ENCODE measurements around the gene GSTK1.
A peak's percentile ranks its signal among the peaks of the same experiment; 100 is the strongest.

Gene GSTK1

DNA sequence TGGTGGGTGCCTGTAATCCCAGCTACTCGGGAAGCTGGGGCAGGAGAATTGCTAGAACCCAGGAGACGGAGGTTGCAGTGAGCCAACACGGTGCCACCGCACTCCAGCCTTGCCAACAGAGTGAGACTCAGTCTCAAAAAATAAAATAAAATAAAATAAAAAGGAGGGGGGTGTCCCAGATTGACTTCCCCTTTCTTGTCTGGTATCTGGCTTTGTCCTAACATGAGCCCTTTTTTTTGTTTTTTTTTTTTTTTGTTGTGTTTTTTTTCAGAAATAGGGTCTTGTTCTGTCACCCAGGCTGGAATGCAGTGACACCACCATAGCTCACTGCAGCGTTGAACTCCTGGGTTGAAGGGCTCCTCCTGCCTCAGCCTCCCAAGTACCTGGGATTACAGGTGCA is 29.6 kb downstream of the GSTK1 start:
- Histone ChIP-seq H3K27me3 (ENCODE audit: insufficient read depth, low read length, poor library complexity, severe bottlenecking) (no peaks in the 10 kb centered on the region), H3K4me1 (ENCODE audit: insufficient read depth, low read length, poor library complexity, severe bottlenecking) (peaks cover 61% of the 10 kb centered on the region), H3K4me2 (ENCODE audit: low read depth, low read length, poor library complexity, severe bottlenecking) (peak overlapping the region; percentile 89), H3K4me3 (ENCODE audit: low read length, poor library complexity, severe bottlenecking) (no peak overlapping the region), H3K36me3 (ENCODE audit: insufficient read depth, low read length) (peaks cover 50% of the 10 kb centered on the region), H3K9me2 (replicated peaks; ENCODE audit: low read depth, low read length) (no peaks in the 10 kb centered on the region), H2AFZ (ENCODE audit: low read length) (no peak overlapping the region), H3K79me2 (ENCODE audit: insufficient read depth, low read length) (peaks cover 91% of the 10 kb centered on the region), H3K9me3 (ENCODE audit: insufficient read depth, low read depth, low read length) (no peaks in the 10 kb centered on the region), H4K20me1 (ENCODE audit: insufficient read depth, low read length, poor library complexity, severe bottlenecking) (peaks cover 65% of the 10 kb centered on the region), H3K9ac (ENCODE audit: low read depth, low read length, poor library complexity, severe bottlenecking) (no peak overlapping the region), H3F3A (ENCODE audit: low read depth) (no peaks in the 10 kb centered on the region)
- TF ChIP-seq EZH2phosphoT487 (IDR thresholded peaks at IDR 0.05; ENCODE audit: borderline replicate concordance) = no peak
- TF ChIP-seq, protein P1, sequence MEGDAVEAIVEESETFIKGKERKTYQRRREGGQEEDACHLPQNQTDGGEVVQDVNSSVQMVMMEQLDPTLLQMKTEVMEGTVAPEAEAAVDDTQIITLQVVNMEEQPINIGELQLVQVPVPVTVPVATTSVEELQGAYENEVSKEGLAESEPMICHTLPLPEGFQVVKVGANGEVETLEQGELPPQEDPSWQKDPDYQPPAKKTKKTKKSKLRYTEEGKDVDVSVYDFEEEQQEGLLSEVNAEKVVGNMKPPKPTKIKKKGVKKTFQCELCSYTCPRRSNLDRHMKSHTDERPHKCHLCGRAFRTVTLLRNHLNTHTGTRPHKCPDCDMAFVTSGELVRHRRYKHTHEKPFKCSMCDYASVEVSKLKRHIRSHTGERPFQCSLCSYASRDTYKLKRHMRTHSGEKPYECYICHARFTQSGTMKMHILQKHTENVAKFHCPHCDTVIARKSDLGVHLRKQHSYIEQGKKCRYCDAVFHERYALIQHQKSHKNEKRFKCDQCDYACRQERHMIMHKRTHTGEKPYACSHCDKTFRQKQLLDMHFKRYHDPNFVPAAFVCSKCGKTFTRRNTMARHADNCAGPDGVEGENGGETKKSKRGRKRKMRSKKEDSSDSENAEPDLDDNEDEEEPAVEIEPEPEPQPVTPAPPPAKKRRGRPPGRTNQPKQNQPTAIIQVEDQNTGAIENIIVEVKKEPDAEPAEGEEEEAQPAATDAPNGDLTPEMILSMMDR (conservative IDR thresholded peaks at IDR 0.05; ENCODE audit: low read length) = no peak

DNA sequence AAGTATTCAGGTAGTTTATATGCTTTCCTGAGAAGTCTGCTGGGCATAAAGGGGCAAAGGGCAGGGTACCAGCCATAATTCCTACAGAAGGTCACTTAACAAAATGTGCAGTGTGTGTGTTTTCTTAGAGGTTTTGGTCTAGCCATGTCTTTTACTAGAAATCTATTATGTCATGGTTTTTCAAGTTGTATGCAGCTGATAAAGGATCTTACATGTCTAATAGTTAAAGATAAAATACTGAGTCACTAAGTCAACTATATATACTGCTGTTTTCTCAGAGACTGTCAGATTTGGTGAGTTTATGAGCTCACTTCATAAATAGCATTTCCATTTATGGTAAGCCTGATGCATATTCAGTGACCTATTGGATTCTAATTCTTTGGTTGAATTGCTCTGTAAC is 32.6 kb downstream of the GSTK1 start:
- Histone ChIP-seq H3K4me2 (ENCODE audit: low read depth, low read length, poor library complexity, severe bottlenecking) (peak overlapping the region; percentile 63), H4K20me1 (ENCODE audit: insufficient read depth, low read length, poor library complexity, severe bottlenecking) (peaks cover 52% of the 10 kb centered on the region), H3K36me3 (ENCODE audit: insufficient read depth, low read length) (peaks cover 80% of the 10 kb centered on the region)

DNA sequence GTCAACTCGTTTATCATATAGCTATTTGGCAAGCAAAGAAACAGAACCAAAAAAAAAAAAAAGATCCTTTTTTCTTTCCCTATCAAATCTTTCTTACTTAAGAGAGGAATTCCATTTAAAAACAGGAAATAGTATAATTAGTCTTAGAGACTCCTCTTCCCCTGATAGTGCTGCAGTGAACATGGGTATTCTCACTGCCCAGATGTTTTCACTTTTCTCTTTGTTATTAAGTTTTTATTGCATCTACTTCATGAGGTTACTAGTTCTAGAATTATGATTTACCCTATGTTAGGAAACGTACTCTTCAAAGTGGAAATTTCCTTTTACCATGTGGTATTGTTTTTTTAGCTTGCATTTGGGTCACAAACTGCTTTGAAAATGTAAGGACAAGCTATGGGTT is 33.4 kb downstream of the GSTK1 start:
- Histone ChIP-seq H3K4me2 (ENCODE audit: low read depth, low read length, poor library complexity, severe bottlenecking) (peak overlapping the region; percentile 63), H4K20me1 (ENCODE audit: insufficient read depth, low read length, poor library complexity, severe bottlenecking) (peaks cover 45% of the 10 kb centered on the region), H3K9me3 (ENCODE audit: insufficient read depth, low read depth, low read length) (no peaks in the 10 kb centered on the region), H3K27me3 (ENCODE audit: insufficient read depth, low read length, poor library complexity, severe bottlenecking) (no peaks in the 10 kb centered on the region), H3K79me2 (ENCODE audit: insufficient read depth, low read length) (peaks cover 63% of the 10 kb centered on the region), H3K9ac (ENCODE audit: low read depth, low read length, poor library complexity, severe bottlenecking) (no peak overlapping the region), H3K4me3 (ENCODE audit: low read length, poor library complexity, severe bottlenecking) (peak overlapping the region; percentile 40), H3F3A (ENCODE audit: low read depth) (no peaks in the 10 kb centered on the region), H3K36me3 (ENCODE audit: insufficient read depth, low read length) (peaks cover 88% of the 10 kb centered on the region), H3K4me1 (ENCODE audit: insufficient read depth, low read length, poor library complexity, severe bottlenecking) (peaks cover 39% of the 10 kb centered on the region), H2AFZ (ENCODE audit: low read length) (no peak overlapping the region), H3K9me2 (replicated peaks; ENCODE audit: low read depth, low read length) (no peaks in the 10 kb centered on the region)
- TF ChIP-seq, protein P1 (conservative IDR thresholded peaks at IDR 0.05; ENCODE audit: low read length) = no peak
- TF ChIP-seq EZH2phosphoT487 (IDR thresholded peaks at IDR 0.05; ENCODE audit: borderline replicate concordance) = no peak

More for the DNA sequence above, 32.6 kb downstream of the GSTK1 start:
- H3K9me3 ChIP-seq (ENCODE audit: insufficient read depth, low read depth, low read length) = no peaks in the 10 kb centered on the region
- no peaks in the 10 kb centered on the region for H3K27me3 ChIP-seq (ENCODE audit: insufficient read depth, low read length, poor library complexity, severe bottlenecking)
- no peaks in the 10 kb centered on the region for H3F3A ChIP-seq (ENCODE audit: low read depth)
- TF ChIP-seq, protein P1 (conservative IDR thresholded peaks at IDR 0.05; ENCODE audit: low read length) = no peak
- TF ChIP-seq EZH2phosphoT487 (IDR thresholded peaks at IDR 0.05; ENCODE audit: borderline replicate concordance) = no peak
- H3K9me2 ChIP-seq (replicated peaks; ENCODE audit: low read depth, low read length) = no peaks in the 10 kb centered on the region
- peaks cover 45% of the 10 kb centered on the region for H3K4me1 ChIP-seq (ENCODE audit: insufficient read depth, low read length, poor library complexity, severe bottlenecking)
- no peak overlapping the region for H2AFZ ChIP-seq (ENCODE audit: low read length)
- H3K79me2 ChIP-seq (ENCODE audit: insufficient read depth, low read length) = peaks cover 72% of the 10 kb centered on the region
- H3K9ac ChIP-seq (ENCODE audit: low read depth, low read length, poor library complexity, severe bottlenecking) = peak overlapping the region; percentile 34
- H3K4me3 ChIP-seq (ENCODE audit: low read length, poor library complexity, severe bottlenecking) = peak overlapping the region; percentile 40
